Smooth muscle cell of the brain vasculature (primary cell): ENCODE results near the gene FAM114A2.

Experiments used
- DNase-seq: peaks from one replicate; pipeline ENCODE4 v3.0.0-alpha.2; 2012; ENCODE audit warnings: low read depth, low spot score

The FAM114A2 gene

GRCh38 chr5:153941265-153941664 is 97.4 kb downstream of the FAM114A2 start:
- no peak for DNase-seq
